ENCODE measurements around the gene LYST.

DNA sequence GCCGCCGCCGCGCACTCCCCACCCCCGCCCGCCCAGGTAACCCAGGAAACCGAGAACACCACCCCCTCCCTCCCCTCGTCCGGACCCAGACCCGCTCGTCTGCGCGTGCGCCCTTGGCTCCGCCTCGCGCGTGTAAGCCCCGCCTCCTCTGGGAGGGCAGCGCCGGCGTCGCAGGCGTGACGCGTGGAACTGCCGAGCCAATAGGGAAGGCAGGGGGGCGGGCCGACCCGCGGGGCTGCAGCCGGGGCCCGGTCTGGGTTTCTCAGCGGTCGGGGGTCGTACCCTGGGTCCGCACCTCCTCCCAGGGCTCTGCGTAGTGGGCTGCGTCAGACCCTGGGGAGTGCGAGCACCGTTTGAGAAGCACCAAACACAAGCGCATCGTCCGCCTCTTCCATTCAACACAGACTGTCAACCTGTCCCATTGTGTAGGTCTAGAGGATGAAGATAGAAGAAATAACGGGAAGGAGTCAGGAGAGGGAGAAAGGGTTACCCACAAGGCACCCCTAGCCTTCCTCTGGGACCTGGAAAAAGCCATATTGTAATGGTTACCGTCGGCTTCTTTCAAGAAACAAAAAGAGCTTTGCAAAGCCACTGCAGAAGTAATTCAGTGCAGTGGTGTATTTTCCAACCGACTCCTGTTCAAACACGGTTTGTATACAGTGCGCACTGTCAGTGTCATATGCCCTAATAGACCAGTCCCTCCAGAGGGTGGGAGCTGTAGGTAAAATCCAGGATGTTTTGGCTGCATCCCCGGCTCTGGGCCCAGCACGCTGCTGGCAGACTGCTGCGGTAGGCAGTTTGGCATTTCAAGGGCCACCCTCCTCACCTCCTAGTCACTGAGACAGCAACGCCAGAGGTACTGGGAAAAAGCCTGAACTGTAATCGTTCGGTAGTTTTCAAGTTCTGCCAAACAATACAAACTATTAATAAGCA, 473 bp upstream of the LYST start:
- TF ChIP-seq, protein P1, sequence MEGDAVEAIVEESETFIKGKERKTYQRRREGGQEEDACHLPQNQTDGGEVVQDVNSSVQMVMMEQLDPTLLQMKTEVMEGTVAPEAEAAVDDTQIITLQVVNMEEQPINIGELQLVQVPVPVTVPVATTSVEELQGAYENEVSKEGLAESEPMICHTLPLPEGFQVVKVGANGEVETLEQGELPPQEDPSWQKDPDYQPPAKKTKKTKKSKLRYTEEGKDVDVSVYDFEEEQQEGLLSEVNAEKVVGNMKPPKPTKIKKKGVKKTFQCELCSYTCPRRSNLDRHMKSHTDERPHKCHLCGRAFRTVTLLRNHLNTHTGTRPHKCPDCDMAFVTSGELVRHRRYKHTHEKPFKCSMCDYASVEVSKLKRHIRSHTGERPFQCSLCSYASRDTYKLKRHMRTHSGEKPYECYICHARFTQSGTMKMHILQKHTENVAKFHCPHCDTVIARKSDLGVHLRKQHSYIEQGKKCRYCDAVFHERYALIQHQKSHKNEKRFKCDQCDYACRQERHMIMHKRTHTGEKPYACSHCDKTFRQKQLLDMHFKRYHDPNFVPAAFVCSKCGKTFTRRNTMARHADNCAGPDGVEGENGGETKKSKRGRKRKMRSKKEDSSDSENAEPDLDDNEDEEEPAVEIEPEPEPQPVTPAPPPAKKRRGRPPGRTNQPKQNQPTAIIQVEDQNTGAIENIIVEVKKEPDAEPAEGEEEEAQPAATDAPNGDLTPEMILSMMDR (IDR thresholded peaks at IDR 0.05; ENCODE audit: low read length): no peak
- TF ChIP-seq EZH2 (optimal IDR thresholded peaks at IDR 0.05; ENCODE audit: low read depth, low read length) (no peak), EZH2phosphoT487 (IDR thresholded peaks at IDR 0.05; ENCODE audit: low read length) (no peak)

Data from MM.1S (cell line).